ENCODE data around the gene FOXO3.

- TF ChIP-seq EZH2 (IDR thresholded peaks at IDR 0.05): no peak
- TF ChIP-seq, protein P1, sequence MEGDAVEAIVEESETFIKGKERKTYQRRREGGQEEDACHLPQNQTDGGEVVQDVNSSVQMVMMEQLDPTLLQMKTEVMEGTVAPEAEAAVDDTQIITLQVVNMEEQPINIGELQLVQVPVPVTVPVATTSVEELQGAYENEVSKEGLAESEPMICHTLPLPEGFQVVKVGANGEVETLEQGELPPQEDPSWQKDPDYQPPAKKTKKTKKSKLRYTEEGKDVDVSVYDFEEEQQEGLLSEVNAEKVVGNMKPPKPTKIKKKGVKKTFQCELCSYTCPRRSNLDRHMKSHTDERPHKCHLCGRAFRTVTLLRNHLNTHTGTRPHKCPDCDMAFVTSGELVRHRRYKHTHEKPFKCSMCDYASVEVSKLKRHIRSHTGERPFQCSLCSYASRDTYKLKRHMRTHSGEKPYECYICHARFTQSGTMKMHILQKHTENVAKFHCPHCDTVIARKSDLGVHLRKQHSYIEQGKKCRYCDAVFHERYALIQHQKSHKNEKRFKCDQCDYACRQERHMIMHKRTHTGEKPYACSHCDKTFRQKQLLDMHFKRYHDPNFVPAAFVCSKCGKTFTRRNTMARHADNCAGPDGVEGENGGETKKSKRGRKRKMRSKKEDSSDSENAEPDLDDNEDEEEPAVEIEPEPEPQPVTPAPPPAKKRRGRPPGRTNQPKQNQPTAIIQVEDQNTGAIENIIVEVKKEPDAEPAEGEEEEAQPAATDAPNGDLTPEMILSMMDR (IDR thresholded peaks at IDR 0.05): no peak
Measured at GRCh38 chr6:108585921-108586536, 25.3 kb downstream of the FOXO3 start.

Measured in neural progenitor cell (in vitro differentiated cells).